ENCODE data around the gene RSRP1.
"Not testable (repeated sequence)": the region's sequence is repeated elsewhere in the genome, so short reads cannot be mapped to it uniquely, and the experiment has no call there.

The RSRP1 gene

DNA sequence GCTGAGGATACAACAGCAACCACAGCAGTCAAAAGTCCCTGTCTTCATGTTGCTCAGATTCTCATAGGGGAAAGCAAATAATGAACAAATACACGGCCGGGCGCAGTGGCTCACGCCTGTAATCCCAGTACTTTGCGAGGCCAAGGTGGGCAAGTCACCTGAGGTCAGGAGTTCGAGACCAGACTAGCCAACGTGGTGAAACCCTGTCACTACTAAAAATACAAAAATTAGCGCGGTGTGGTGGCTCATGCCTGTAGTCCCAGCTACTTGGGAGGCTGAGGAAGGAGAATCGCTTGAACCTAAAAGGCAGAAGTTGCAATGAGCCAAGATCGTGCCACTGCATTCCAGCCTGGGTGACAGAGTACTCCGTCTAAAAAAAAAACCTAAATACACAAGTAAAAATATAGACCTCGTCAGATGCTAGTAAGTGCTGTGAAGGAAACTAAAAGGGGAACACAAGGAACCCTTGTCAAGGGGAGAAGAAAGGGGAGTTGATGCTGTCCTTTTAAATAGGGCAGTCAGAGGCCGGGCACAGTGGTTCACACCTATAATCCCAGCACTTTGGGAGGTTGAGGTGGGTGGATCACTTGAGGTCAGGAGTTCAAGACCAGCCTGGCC lies 21.0 kb upstream of the RSRP1 start:
- Histone ChIP-seq H3K9ac (ENCODE audit: low read length) (peak overlapping the region; percentile 60), H3K4me3 (ENCODE audit: insufficient read depth, low read length, poor library complexity, severe bottlenecking) (peak overlapping the region; percentile 44), H3K4me2 (ENCODE audit: low read depth, low read length, poor library complexity, severe bottlenecking) (peak overlapping the region; percentile 53), H2AFZ (ENCODE audit: low read depth, low read length, severe bottlenecking) (peak overlapping the region; percentile 65)
- H3K79me2 ChIP-seq (ENCODE audit: insufficient read depth, low read length); H3K9me2 ChIP-seq (replicated peaks; ENCODE audit: insufficient read depth, low read length); H3K9me3 ChIP-seq (ENCODE audit: insufficient read depth, low read length); H3K27ac ChIP-seq (ENCODE audit: low read depth, low read length); H3K27me3 ChIP-seq (ENCODE audit: low read length); H3K36me3 ChIP-seq (ENCODE audit: low read length); H3F3A ChIP-seq (ENCODE audit: insufficient read depth); H4K20me1 ChIP-seq (ENCODE audit: low read depth, low read length): not testable (repeated sequence)

DNA sequence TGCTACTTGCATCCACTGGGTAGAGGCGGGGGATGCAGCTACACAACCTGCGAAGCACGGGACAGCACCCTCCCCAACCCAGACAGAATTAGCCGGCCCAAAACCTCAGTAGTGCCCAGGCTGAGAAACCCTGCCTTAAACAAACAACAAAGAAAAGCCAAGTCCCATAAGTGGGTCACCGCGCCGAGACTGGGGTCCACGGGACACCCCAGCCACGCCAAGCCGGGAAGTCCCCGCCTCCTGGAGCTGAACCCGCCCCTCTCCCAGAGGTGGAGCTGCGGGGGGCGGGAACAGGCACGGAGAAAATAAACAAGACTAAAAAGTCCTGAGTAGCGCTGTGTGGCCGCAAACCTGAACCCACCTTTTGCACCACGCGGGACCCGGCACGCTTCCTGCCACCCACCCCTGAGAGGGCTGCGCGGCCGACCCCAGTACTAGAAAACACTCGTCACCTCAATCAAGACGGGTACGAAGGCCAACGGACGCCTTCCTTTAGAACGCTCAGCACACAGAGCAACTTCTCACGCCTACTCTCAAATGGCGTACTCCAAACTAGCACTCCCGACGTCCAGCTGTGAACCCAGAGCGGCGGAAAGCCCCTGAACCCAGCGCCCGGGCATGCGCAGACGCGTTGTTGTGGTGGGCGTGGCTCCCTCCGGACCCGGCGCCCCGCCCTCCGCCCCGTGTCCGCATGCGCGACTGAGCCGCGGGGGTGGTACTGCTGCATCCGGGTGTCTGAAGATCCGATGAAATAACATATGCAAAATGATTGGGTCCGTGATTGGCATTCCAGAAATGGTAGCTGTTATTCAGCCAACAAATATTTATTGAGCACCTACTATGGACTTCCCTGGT lies 20.3 kb upstream of the RSRP1 start:
- not testable (repeated sequence) for H3K9me2 ChIP-seq (replicated peaks; ENCODE audit: insufficient read depth, low read length); H3K9me3 ChIP-seq (ENCODE audit: insufficient read depth, low read length); H3F3A ChIP-seq (ENCODE audit: insufficient read depth); H3K79me2 ChIP-seq (ENCODE audit: insufficient read depth, low read length); H3K36me3 ChIP-seq (ENCODE audit: low read length); H3K27me3 ChIP-seq (ENCODE audit: low read length); H4K20me1 ChIP-seq (ENCODE audit: low read depth, low read length)
- Histone ChIP-seq H3K9ac (ENCODE audit: low read length) (peak overlapping the region; percentile 60), H3K4me2 (ENCODE audit: low read depth, low read length, poor library complexity, severe bottlenecking) (peak overlapping the region; percentile 53), H2AFZ (ENCODE audit: low read depth, low read length, severe bottlenecking) (peak overlapping the region; percentile 65), H3K27ac (ENCODE audit: low read depth, low read length) (peak overlapping the region; percentile 52; the same call in 1 of the 2 replicates), H3K4me3 (ENCODE audit: insufficient read depth, low read length, poor library complexity, severe bottlenecking) (peak overlapping the region; percentile 45)

DNA sequence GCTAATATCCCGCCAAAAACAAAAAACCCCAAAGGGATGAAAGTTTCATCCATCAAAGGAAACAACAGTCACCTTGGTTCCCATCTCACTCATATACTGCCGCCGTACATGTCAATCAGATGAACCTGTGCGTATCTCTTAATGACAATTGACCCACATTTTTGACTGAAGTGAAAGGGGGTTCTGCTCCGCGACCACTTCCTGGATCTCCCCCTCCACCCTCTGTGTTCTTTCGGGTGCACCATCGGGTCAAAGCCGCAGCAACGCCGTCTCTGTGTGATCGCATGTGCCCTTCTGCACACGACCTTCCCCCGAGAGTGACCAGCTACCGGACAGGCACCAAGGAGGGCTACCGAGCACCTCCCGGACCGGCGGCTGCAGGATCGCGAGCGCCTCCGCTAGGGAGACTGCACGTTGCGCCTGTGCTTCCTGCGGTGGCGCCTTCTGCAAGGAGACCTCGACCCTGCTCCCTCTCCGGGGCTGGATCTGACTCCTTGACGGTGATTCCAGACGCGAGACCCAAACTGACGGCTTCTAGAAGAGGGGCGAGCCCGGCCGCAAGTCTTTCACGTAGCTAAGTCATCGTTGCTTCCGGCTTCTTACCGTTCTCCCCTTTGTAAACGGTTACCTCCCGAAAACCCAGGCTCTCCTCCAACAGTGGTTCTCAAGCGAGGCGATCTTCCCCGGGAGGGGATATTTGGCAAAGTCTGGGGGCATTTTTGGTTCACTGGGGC lies 19.5 kb upstream of the RSRP1 start:
- H3K4me3 ChIP-seq (ENCODE audit: insufficient read depth, low read length, poor library complexity, severe bottlenecking) = peak overlapping the region; percentile 56
- H3K4me2 ChIP-seq (ENCODE audit: low read depth, low read length, poor library complexity, severe bottlenecking) = peak overlapping the region; percentile 61
- H3K9me2 ChIP-seq (replicated peaks; ENCODE audit: insufficient read depth, low read length); H3K36me3 ChIP-seq (ENCODE audit: low read length); H3K27me3 ChIP-seq (ENCODE audit: low read length); H3K27ac ChIP-seq (ENCODE audit: low read depth, low read length); H2AFZ ChIP-seq (ENCODE audit: low read depth, low read length, severe bottlenecking); H3F3A ChIP-seq (ENCODE audit: insufficient read depth); H4K20me1 ChIP-seq (ENCODE audit: low read depth, low read length); H3K79me2 ChIP-seq (ENCODE audit: insufficient read depth, low read length); H3K9me3 ChIP-seq (ENCODE audit: insufficient read depth, low read length): not testable (repeated sequence)
- H3K9ac ChIP-seq (ENCODE audit: low read length) = peak overlapping the region; percentile 60

DNA sequence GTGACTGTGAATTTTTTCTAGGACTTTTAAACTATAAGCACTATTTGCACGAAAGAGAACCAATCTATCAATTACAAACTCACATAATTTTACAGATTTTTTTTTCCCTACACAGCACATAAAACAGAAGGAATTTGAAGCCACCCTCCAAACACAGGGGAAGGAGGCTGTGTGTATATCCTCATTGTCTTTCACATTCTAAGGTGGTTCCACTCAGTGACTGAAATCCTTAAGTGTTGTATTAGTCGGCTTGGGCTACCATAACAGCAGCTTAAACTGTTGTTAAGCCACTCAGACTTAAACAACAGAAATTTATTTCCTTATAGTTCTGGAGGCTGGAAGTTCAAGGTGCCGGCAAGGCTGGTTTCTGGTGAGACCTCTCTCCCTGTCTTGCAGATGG lies 13.1 kb upstream of the RSRP1 start:
- H3K9ac ChIP-seq (ENCODE audit: low read length); H3K4me2 ChIP-seq (ENCODE audit: low read depth, low read length, poor library complexity, severe bottlenecking); H3F3A ChIP-seq (ENCODE audit: insufficient read depth); H3K4me3 ChIP-seq (ENCODE audit: insufficient read depth, low read length, poor library complexity, severe bottlenecking); H3K27ac ChIP-seq (ENCODE audit: low read depth, low read length); H2AFZ ChIP-seq (ENCODE audit: low read depth, low read length, severe bottlenecking); H3K79me2 ChIP-seq (ENCODE audit: insufficient read depth, low read length); H3K36me3 ChIP-seq (ENCODE audit: low read length); H3K9me3 ChIP-seq (ENCODE audit: insufficient read depth, low read length); H3K9me2 ChIP-seq (replicated peaks; ENCODE audit: insufficient read depth, low read length); H3K27me3 ChIP-seq (ENCODE audit: low read length); H4K20me1 ChIP-seq (ENCODE audit: low read depth, low read length): not testable (repeated sequence)

DNA sequence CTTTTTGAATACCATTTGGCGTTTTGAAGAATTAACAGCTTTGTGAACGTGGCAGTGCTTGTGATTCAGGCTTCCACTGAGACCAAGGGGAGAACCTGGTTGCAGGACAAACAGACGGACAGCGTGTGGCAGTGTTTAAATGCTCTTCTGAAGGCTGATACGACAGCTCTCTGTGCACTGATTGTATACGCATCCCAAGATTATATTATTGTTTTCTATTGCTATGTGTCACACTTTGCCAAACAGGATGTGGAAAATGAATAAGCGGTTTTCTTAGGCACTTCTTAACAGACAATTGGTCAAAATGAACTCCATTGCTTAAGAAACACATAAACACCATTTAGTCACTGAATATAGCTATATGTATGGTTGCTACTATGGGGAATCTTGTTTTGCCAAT lies 12.6 kb upstream of the RSRP1 start:
- H3K79me2 ChIP-seq (ENCODE audit: insufficient read depth, low read length); H3K9ac ChIP-seq (ENCODE audit: low read length); H3K27ac ChIP-seq (ENCODE audit: low read depth, low read length); H3K9me3 ChIP-seq (ENCODE audit: insufficient read depth, low read length); H3K4me3 ChIP-seq (ENCODE audit: insufficient read depth, low read length, poor library complexity, severe bottlenecking); H3K27me3 ChIP-seq (ENCODE audit: low read length); H3K36me3 ChIP-seq (ENCODE audit: low read length); H3K9me2 ChIP-seq (replicated peaks; ENCODE audit: insufficient read depth, low read length); H3F3A ChIP-seq (ENCODE audit: insufficient read depth); H3K4me2 ChIP-seq (ENCODE audit: low read depth, low read length, poor library complexity, severe bottlenecking); H4K20me1 ChIP-seq (ENCODE audit: low read depth, low read length); H2AFZ ChIP-seq (ENCODE audit: low read depth, low read length, severe bottlenecking): not testable (repeated sequence)
